Right lobe of liver (tissue), 6 donors: ENCODE measurements around the gene AAK1. TPM values are rescaled to one million over a fixed set of nuclear protein-coding genes. Genes with fewer than 3 reads are reported as not detected.

ENCODE experiments used
- ATAC-seq, 4 donors: fragments of 200-7000 bp; cut with Tn5 transposase; one replicate each; pipeline ENCODE4 v1.9.1; 2020; ENCODE audit warnings: mild to moderate bottlenecking in 4 of 4, moderate library complexity in 4 of 4
- DNase-seq, 3 donors: peaks; one replicate each; pipeline ENCODE4 v3.0.0-alpha.2; 2020
- H3K27ac ChIP-seq, 3 donors: fragments of 200-600 bp; one replicate each; pipeline ENCODE4 v1.8.0; 2022
- H3K27me3 ChIP-seq, 2 donors: fragments of 200-600 bp; one replicate each; pipeline ENCODE4 v1.8.0; 2022
- H3K36me3 ChIP-seq, 4 donors: fragments of 200-600 bp; sonication (generic) in 1 of 4; one replicate each; pipeline versions ENCODE4 v1.5.1 to v1.8.0; 2017 to 2022; ENCODE audit warnings: control low read depth in 1 of 4
- H3K4me1 ChIP-seq, 4 donors: fragments of 200-600 bp; sonication (generic) in 1 of 4; one replicate each; pipeline versions ENCODE4 v1.5.1 to v1.8.0; 2017 to 2022; ENCODE audit warnings: control low read depth in 1 of 4
- H3K4me3 ChIP-seq, 3 donors: fragments of 200-600 bp; one replicate each; pipeline ENCODE4 v1.8.0; 2022
- H3K9me3 ChIP-seq, 4 donors: fragments of 200-600 bp; sonication (generic) in 1 of 4; one replicate each; pipeline versions ENCODE4 v1.5.1 to v1.8.0; 2017 to 2022; ENCODE audit warnings: control low read depth in 1 of 4
- CTCF ChIP-seq, 4 donors: fragments of 200-600 bp in 3 of 4; fragments of 450-650 bp in 1 of 4; IDR thresholded peaks; one replicate each; pipeline versions ENCODE4 v1.5.1 to v1.8.0; 2016 to 2022; ENCODE audit warnings: antibody characterized with exemption in 4 of 4, mild to moderate bottlenecking in 2 of 4
- POLR2A ChIP-seq: fragments of 450-650 bp; IDR thresholded peaks from one replicate; pipeline ENCODE4 v1.6.1; 2017; ENCODE audit warnings: antibody characterized with exemption, mild to moderate bottlenecking
- WGBS: methylation state at CpG from one replicate; pipeline ENCODE4 v1.1.6; 2018; ENCODE audit warnings: low coverage, low lambda C conversion rate; ENCODE audit not compliant: insufficient coverage; ENCODE audit errors: missing lambda C conversion rate; 5-methylcytosine and 5-hydroxymethylcytosine counted together
- intact Hi-C, 2 donors: fragments of 100-400 bp; cut with DNase I; formaldehyde crosslinking; loops; one replicate each; pipeline versions ENCODE4 v1.11.2 to v1.14.1; 2022
- total RNA-seq, 6 experiments: library from RNA; depleted of rRNA in 2 of 6; stranded (reverse); fragments of >200 nt in 2 of 6; fragmentation: NEBNext Ultra II Directional in 3 of 6; extraction: Animal tissue kit (Norgen Biotek cat#: 25700) in 3 of 6; gene quantifications; one replicate each; pipeline versions ENCODE4 v1.1.0 to v1.2.4, GENCODE V29; 2016 to 2023
- donor health status: DM: no; HTN: yes; CAD: no.
- donor health status: DM: no; HTN: no; CAD: no.
- donor health status: DM: no; HTN: no; CAD: no.
- donor health status: DM: no; HTN: yes; CAD: no.
- donor health status: DM: no; HTN: yes; CAD: no.

The AAK1 gene
- total RNA-seq, 6 experiments from 2014 or later = 12.7 to 30.5 (median 20.5) TPM

GRCh38 chr2:69563021-69563420, 80.5 kb downstream of the AAK1 start:
- no peak for DNase-seq
- TF ChIP-seq POLR2A (no peak), CTCF (IDR thresholded peaks at IDR 0.05) (no peak)
- no peaks in the 10 kb centered on the region for H3K27me3 ChIP-seq
- H3K27ac ChIP-seq = no peak overlapping the region
- 96% methylated on average over 2 of the region's 2 CpGs for WGBS
- no peaks in the 10 kb centered on the region for H3K9me3 ChIP-seq
- H3K4me3 ChIP-seq = no peak overlapping the region
- intact Hi-C loops = loop anchor here (10.0 kb wide), 1 partner anchor 152 kb away; no protein-coding TSS in a partner anchor
- no peaks in the 10 kb centered on the region for H3K36me3 ChIP-seq
- H3K4me1 ChIP-seq = peaks cover 0 to 14% (median 3%) of the 10 kb centered on the region in 4 donors
- ATAC-seq = no peak

GRCh38 chr2:69561101-69561500, 82.4 kb downstream of the AAK1 start:
- no peak overlapping the region for H3K27ac ChIP-seq
- H3K4me3 ChIP-seq = no peak overlapping the region
- TF ChIP-seq POLR2A (no peak), CTCF (IDR thresholded peaks at IDR 0.05) (no peak)
- DNase-seq (no peak), ATAC-seq (no peak)
- H3K9me3 ChIP-seq = no peaks in the 10 kb centered on the region
- WGBS = 64% methylated on average over 3 of the region's 3 CpGs
- intact Hi-C loops = loop anchor here (10.0 kb wide), 1 partner anchor 154 kb away; no protein-coding TSS in a partner anchor
- H3K4me1 ChIP-seq = peaks cover 0 to 14% (median 3%) of the 10 kb centered on the region in 4 donors
- no peaks in the 10 kb centered on the region for H3K27me3 ChIP-seq
- H3K36me3 ChIP-seq = no peaks in the 10 kb centered on the region

- intact Hi-C loops = loop anchor here (10.0 kb wide), 1 partner anchor 155 kb away; no protein-coding TSS in a partner anchor
- Histone ChIP-seq H3K27ac (no peak overlapping the region), H3K36me3 (no peaks in the 10 kb centered on the region), H3K4me1 (peaks cover 0 to 12% (median 2%) of the 10 kb centered on the region in 4 donors), H3K4me3 (no peak overlapping the region), H3K9me3 (no peaks in the 10 kb centered on the region), H3K27me3 (no peaks in the 10 kb centered on the region)
- ATAC-seq (no peak), DNase-seq (no peak)
- TF ChIP-seq CTCF (IDR thresholded peaks at IDR 0.05) = no peak
- TF ChIP-seq POLR2A = no peak
- 97% methylated on average over 4 of the region's 4 CpGs for WGBS
These were observed 83.4 kb downstream of the AAK1 start for GRCh38 chr2:69560147-69560482.

DNA sequence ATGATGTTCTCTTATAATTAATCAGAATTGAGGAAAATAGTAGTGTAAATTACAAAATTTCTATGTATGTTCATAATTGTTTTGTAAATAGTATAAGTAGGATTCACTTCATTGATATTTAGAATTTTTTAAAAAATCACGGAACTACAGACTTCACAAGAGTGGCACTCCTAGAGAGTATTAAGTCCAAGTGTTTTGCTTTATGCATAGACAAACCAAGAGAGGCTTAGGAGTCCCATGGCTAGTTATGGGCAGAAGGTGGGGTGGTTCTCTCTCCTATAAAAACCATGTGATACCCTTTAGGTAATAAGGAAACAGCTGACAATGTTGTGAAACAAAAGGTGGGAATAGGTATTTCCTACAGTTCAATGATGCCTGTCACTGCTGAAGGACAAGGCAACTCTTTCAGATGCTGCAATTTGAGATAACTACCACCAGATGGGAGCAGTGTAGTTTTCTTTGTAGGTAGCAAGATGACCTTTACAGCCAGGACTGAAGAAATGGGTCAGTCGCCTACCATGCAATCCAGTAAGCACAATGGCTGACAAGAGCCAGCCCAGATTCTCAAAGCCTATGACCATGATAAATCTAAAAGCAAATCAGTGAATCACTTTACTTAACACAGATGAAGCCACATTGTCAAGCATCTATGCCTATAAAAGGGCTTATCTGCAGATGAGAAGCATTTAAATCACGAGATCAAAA, 83.9 kb downstream of the AAK1 start:
- intact Hi-C loops = loop anchor here (10.0 kb wide), 1 partner anchor 155 kb away; no protein-coding TSS in a partner anchor
- 38% methylated on average over 3 of the region's 3 CpGs for WGBS
- H3K9me3 ChIP-seq = no peaks in the 10 kb centered on the region
- peaks cover 0 to 7% (median 0%) of the 10 kb centered on the region in 4 donors for H3K4me1 ChIP-seq
- DNase-seq (no peak), ATAC-seq (peak; percentile 90 to 93 (median 92))
- peak; percentile 67 to 92 (median 73) for TF ChIP-seq CTCF (IDR thresholded peaks at IDR 0.05)
- no peak for TF ChIP-seq POLR2A
- H3K27ac ChIP-seq = no peak overlapping the region
- no peaks in the 10 kb centered on the region for H3K27me3 ChIP-seq
- no peaks in the 10 kb centered on the region for H3K36me3 ChIP-seq
- H3K4me3 ChIP-seq = no peak overlapping the region
